ENCODE data around the gene MDP1. TPM values are rescaled to one million over a fixed set of nuclear protein-coding genes. Genes with fewer than 3 reads are reported as not detected.

Gene MDP1
- total RNA-seq, 4 donors from 2014 or later: 7.4 to 17.5 (median 10.5) TPM

- TF ChIP-seq POLR2A (IDR thresholded peaks at IDR 0.05): no peak
- no peak for TF ChIP-seq CTCF (IDR thresholded peaks at IDR 0.05)
- DNase-seq: no peak
- Histone ChIP-seq H3K4me1 (no peaks in the 10 kb centered on the region), H3K27ac (peak overlapping the region in 3 of 4 donors; percentile 10 to 68 (median 23)), H3K9me3 (no peaks in the 10 kb centered on the region), H3K4me3 (peak overlapping the region; percentile 7 to 58 (median 38)), H3K36me3 (peaks cover 0 to 37% (median 0%) of the 10 kb centered on the region in 3 donors), H3K27me3 (no peaks in the 10 kb centered on the region)
These were observed 43.5 kb downstream of the MDP1 start for GRCh38 chr14:24172261-24172860.

GRCh38 chr14:24171422-24172260, 44.2 kb downstream of the MDP1 start, which contains the start of gene REC8:
Gene REC8, plus strand, starts transcription at chr14:24172080. Its CDS starts 473 bp downstream, at chr14:24172553.
- peak within 1 kb of the TSS in 3 of 4 donors; percentile 10 to 68 (median 23) for H3K27ac ChIP-seq

GRCh38 chr14:24167469-24168114, 48.3 kb downstream of the MDP1 start:
- no peak for TF ChIP-seq CTCF (IDR thresholded peaks at IDR 0.05)
- no peak for TF ChIP-seq POLR2A (IDR thresholded peaks at IDR 0.05)
- Histone ChIP-seq H3K9me3 (no peaks in the 10 kb centered on the region), H3K27me3 (no peaks in the 10 kb centered on the region), H3K27ac (no peak overlapping the region), H3K4me3 (no peak overlapping the region), H3K4me1 (peaks cover 0 to 15% (median 5%) of the 10 kb centered on the region in 4 donors), H3K36me3 (peaks cover 0 to 70% (median 0%) of the 10 kb centered on the region in 3 donors)
- no peak for DNase-seq

More at GRCh38 chr14:24171422-24172260, 44.2 kb downstream of the MDP1 start, which contains the start of gene REC8:
- no peaks in the 10 kb centered on the region for H3K9me3 ChIP-seq
- no peaks in the 10 kb centered on the region for H3K27me3 ChIP-seq
- no peak for TF ChIP-seq CTCF (IDR thresholded peaks at IDR 0.05)
- TF ChIP-seq POLR2A (IDR thresholded peaks at IDR 0.05): no peak
- peak within 1 kb of the TSS; percentile 7 to 58 (median 38) for H3K4me3 ChIP-seq
- peak; percentile 66 to 92 (median 90) for DNase-seq
- peaks cover 0 to 37% (median 0%) of the 10 kb centered on the region in 3 donors for H3K36me3 ChIP-seq
- no peaks in the 10 kb centered on the region for H3K4me1 ChIP-seq

GRCh38 chr14:24165785-24166184, 50.1 kb downstream of the MDP1 start:
- Histone ChIP-seq H3K27ac (no peak overlapping the region), H3K4me3 (no peak overlapping the region), H3K4me1 (peaks cover 1 to 26% (median 12%) of the 10 kb centered on the region in 4 donors), H3K36me3 (peaks cover 0 to 72% (median 0%) of the 10 kb centered on the region in 3 donors), H3K9me3 (no peaks in the 10 kb centered on the region), H3K27me3 (no peaks in the 10 kb centered on the region)
- TF ChIP-seq POLR2A (IDR thresholded peaks at IDR 0.05) (no peak), CTCF (IDR thresholded peaks at IDR 0.05) (no peak)
- DNase-seq: no peak

- no peaks in the 10 kb centered on the region for H3K9me3 ChIP-seq
- H3K36me3 ChIP-seq: peaks cover 0 to 70% (median 0%) of the 10 kb centered on the region in 3 donors
- no peak overlapping the region for H3K27ac ChIP-seq
- H3K27me3 ChIP-seq: no peaks in the 10 kb centered on the region
- H3K4me1 ChIP-seq: peaks cover 5 to 31% (median 15%) of the 10 kb centered on the region in 4 donors
- TF ChIP-seq CTCF (IDR thresholded peaks at IDR 0.05) (no peak), POLR2A (IDR thresholded peaks at IDR 0.05) (no peak)
- DNase-seq: peak in 1 of 3 donors; percentile 35
- H3K4me3 ChIP-seq: no peak overlapping the region
These were observed 51.3 kb downstream of the MDP1 start for GRCh38 chr14:24164518-24164991.
